Forelimb muscle (tissue), 1 donor: ENCODE results near the gene NRG4. TPM values are rescaled to one million over a fixed set of nuclear protein-coding genes. Genes with fewer than 3 reads are reported as not detected.
"Not testable (repeated sequence)": the region's sequence is repeated elsewhere in the genome, so short reads cannot be mapped to it uniquely, and the experiment has no call there.

Experiments
- DNase-seq: peaks from one replicate; pipeline ENCODE4 v3.0.0-alpha.2; 2013; ENCODE audit warnings: low read depth
- polyA plus RNA-seq: library from polyadenylated mRNA; unstranded; fragments of 120-200 nt; gene quantifications from one replicate; pipeline ENCODE4 v1.2.1, GENCODE V29; 2013; ENCODE audit not compliant: insufficient read length

Gene NRG4
- polyA plus RNA-seq, 1 donor = 0.54 TPM

DNA sequence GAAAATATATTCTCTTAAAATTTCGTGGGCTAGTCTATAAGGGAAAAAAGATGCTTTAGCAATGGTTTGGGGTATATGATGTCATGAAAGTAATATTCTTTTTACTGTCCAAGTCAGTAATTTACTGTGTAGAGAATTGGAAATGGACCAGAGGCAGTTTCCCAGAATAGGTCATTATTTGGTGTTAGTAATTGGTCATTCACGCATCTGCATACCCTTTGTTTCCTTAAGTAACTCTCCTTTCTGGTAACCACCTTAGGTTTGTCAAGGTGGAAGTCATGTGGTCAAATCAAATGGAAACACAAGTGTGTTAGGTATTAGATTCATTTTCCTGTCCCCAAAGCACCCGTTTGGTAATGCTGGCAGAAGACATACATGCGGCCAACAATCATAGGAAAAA, 84.6 kb downstream of the NRG4 start:
- no peak for DNase-seq

DNA sequence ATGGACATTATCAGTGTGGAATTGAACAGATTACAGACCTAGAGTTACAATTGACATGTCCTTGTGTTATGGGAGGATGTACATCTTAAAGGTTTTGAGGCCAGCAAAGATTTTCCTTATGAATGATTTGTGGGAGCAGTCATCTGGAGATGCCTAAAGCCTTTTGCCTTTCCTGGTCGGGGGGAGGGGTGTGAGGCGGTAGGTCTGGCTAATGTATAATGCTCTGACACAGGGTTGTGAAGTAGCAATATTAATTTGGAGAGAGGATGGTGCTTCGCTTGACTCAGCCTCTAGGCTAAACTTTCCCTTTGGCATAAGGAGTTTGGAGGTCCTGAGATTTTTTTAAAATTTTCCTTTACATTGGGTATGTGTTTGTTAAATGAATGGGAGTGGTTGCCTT, 85.3 kb downstream of the NRG4 start:
- no peak for DNase-seq

DNA sequence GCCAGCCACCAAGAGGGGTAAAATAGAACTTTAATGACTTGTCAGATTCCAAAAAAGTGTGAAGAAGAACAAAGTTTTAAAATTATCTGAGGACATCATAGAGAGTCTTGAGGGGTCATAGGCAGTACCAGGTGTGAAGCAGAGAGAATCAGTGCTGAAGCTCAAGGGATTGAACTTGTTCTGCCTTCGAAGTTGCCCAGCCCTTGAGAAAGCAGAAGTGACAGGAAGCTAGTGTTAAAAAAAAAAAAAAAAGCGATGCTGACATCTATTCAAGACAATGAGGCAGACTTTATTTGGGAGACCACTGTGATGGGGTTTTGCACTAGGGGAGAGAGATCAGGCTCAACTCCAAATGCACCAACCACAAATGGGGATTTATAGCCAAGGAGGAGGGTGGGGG, 86.8 kb downstream of the NRG4 start:
- no peak for DNase-seq

DNA sequence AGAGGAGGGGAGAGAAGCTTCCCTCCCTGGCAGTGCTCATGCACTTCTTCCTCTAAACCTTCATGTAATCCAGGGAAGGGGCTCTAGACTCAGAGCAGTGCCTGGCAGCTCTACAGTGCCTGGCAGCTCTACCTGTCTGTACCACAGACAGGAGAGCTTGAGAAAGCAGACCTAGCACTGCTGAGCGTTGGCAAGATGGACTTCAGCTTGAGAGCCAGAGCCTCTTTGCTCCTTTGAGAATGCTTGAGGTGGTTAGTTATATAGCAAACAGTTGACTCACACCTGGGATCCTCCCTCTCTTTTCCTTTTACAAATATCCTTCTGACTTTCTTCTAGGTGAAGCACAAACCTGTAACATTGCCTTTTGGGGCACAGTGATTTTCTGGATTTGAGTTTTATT, 87.6 kb downstream of the NRG4 start:
- DNase-seq = no peak

DNA sequence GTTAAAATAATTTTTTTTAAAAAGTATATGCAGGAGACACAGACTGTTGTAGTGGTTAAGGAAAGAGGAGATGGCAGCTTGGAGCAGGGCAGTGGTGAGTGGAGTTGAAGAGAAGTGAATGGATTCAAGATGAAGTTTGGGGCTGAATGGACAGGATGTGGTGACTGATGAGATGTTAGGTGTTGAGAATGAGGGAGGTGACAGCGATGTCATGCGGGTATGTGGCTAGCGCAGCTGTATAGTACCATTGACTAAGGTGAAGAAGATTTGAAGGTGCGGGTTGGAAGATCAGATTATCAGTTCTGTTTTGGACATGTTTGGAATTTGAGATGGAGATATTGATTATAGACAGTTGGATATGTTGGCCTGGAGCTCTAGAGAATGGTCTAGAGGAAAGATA, 88.5 kb downstream of the NRG4 start:
- DNase-seq = no peak

DNA sequence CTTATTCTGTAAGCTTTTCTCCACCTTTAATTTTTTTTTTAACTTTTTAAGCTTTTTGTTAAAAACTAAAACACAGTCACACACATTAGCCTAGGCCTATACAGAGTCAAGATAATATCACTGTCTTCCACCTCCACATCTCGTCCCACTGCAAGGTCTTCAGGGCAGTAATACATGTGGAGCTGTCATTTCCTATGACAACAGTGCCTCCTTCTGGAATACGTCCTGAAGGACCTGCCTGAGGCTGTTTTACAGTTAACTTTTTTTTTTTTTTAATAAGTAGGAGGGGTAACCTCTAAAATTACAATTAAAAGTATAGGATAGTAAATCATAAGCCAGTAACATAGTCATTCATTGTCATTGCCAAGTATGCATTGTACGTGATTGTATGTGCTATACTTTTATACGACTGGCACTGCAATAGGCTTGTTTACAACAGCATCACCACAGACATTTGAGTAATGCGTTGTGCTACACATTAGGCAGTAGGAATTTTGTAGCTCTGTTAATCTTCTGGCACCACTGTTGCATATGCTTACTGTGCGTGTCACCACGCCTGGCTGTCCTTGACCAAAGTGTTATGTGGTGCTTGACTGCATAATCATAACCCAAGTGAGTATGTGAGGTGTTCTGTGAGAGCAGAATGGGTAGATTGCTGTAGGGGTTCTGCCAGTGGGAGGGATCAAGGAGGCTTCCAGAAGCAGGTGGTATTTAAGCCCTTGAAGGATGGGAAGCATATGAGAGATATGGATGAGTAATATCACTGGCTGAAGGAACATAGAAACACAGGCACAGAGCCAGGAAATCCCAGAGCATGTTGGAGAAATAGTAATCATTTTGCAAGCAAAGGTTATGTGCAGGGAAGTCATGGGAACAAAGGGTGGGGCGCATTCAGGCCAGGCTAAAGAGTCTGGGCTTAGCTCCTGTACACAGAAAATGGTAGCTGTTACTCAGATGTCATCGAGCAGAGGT, 90.2 kb downstream of the NRG4 start:
- DNase-seq = no peak

DNA sequence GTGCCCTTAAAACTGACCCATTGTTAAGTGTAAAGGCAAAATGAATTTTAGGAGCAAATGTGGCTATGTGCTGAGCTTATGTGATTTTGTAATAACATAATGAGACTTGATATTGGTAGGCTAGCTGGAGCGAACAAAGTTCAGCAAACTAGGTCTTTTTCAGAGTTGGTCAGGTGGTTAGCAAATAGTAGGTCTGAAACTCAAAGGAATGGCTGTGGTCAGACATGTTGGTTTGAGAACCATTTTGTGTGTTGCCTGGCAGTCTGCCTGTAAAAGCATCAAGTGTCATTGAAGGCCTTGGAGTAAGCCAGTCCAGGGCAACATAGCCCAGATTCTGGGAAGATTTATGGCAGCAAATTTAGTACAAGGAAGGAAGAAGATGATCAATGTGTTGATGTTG, 92.1 kb downstream of the NRG4 start:
- DNase-seq = no peak

GRCh38 chr15:75918135-75918534, 94.1 kb downstream of the NRG4 start:
- no peak for DNase-seq

GRCh38 chr15:75916978-75917377, 95.2 kb downstream of the NRG4 start:
- no peak for DNase-seq

GRCh38 chr15:75910355-75910754, 101.9 kb downstream of the NRG4 start:
- DNase-seq = not testable (repeated sequence)

- no peak for DNase-seq
Observed at GRCh38 chr15:75905231-75905630, 107.0 kb downstream of the NRG4 start.

DNA sequence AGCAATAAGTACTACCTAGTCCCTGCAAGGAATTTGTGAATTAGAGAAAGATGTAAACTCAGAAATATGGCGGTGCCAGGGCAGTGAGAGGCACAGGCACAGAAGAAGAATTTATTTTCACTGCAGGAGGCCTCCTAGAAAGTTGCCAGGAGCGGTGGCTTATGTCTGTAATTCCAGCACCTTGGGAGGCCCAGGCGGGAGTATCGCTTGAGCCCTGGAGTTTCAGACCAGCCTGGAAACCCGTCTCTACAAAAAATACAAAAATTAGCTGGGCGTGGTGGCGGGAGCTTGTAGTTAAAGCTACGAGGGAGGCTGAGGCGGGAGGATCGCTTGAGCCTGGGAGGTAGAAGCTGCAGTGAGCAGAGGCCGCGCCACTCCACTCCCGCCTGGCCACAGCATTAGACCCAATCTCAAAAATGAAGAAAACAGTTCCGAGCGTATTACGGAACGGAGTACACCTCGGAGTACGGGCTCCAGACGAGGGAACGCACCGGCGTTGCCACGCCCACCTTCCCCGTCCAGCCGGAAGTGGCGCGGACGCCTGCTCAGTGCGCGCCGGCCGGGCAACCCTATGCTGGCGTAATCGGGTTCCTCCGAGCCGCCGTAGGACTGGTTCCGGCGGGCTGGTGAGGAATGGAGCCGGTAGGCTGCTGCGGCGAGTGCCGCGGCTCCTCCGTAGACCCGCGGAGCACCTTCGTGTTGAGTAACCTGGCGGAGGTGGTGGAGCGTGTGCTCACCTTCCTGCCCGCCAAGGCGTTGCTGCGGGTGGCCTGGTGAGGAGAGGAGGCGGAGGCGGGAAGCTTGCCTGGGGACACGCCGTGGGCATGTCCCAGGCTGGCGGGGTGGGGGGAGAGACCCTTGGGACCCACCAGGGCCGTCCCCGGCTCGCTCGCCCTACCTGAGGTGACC, 108.6 kb downstream of the NRG4 start, which contains the start of gene FBXO22:
FBXO22 (plus strand) TSS at position 548 of the 909 bp plus-strand sequence; CDS start at position 634, 86 bp downstream.
- peak; percentile 68 for DNase-seq

GRCh38 chr15:75902129-75902557, 110.1 kb downstream of the NRG4 start:
- DNase-seq = no peak

DNA sequence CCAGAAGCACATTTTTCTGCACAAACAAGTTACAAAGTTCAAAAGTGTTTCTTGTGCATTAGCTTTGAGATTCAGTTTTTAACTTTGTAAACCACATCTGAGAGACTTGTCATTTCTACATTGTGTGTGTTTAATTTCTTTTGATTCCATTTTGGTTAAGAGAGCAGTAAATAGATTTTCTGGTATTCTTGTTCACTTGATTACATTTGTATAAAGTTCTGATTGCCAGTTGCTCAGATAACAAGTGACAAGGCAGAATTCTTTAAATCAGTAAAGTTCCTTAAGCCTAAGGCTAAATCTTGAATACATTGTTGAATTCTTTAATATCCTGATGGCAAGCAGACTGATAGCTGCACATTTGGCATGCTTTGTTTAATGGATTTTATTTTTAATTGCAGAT, 111.6 kb downstream of the NRG4 start:
- DNase-seq = no peak

DNA sequence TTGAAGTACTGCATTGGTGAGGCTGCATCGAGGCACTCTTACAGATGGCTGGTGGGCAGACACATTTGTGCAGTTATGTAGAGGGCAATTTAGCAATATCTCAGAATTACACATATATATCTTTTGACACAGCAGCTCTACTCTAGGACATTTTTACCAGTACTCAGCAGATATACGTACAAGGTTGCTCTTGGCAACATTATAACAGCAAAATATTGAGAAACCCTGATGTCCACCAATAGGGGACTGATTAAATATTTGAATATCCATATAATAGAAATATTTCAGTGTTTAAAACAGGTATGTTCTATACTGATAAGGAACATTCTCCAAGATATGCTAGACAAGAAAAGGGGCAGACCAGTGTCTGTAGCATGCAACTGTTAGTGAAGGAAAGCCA, 116.5 kb downstream of the NRG4 start:
- no peak for DNase-seq

GRCh38 chr15:75891895-75892294, 120.3 kb downstream of the NRG4 start:
- DNase-seq = no peak

Other genes starting within 250 kb of the NRG4 start
- 47.1 TPM for gene UBE2Q2, start 169.0 kb downstream of the NRG4 start, polyA plus RNA-seq
- 21.7 TPM for gene FBXO22, start 108.5 kb downstream of the NRG4 start, polyA plus RNA-seq
- 0.44 TPM for gene TMEM266, start 47.6 kb upstream of the NRG4 start, polyA plus RNA-seq